Prostate gland (tissue), 2 donors: ENCODE measurements around the gene APBA2. TPM values are rescaled to one million over a fixed set of nuclear protein-coding genes. Genes with fewer than 3 reads are reported as not detected.

Source experiments
- DNase-seq: peaks from one replicate; pipeline ENCODE4 v3.0.0-alpha.2; 2019; ENCODE audit warnings: low spot score
- H3K27ac ChIP-seq, 2 donors: fragments of 200-600 bp; sonication (generic); 2 replicates each; pipeline ENCODE4 v1.5.1; 2017 to 2019
- H3K27me3 ChIP-seq: fragments of 200-600 bp; sonication (generic); replicated peaks from 2 replicates; pipeline ENCODE4 v1.5.1; 2019; ENCODE audit not compliant: insufficient read depth
- H3K36me3 ChIP-seq, 2 donors: fragments of 200-600 bp; sonication (generic); 1 replicate in 1 of 2; 2 replicates in 1 of 2; pipeline versions ENCODE4 v1.5.1 to v1.8.1; 2017 to 2019
- H3K4me1 ChIP-seq: fragments of 200-600 bp; sonication (generic); replicated peaks from 2 replicates; pipeline ENCODE4 v1.5.1; 2019
- H3K4me3 ChIP-seq, 2 donors: fragments of 200-600 bp; sonication (generic); 2 replicates each; pipeline ENCODE4 v1.5.1; 2017 to 2019
- H3K9me3 ChIP-seq: fragments of 200-600 bp; sonication (generic); 2 replicates; pipeline ENCODE4 v1.5.1; 2017
- CTCF ChIP-seq, 4 experiments: fragments of 200-600 bp in 2 of 4; fragments of 450-650 bp in 2 of 4; sonication (generic) in 2 of 4; IDR thresholded peaks; 1 replicate in 3 of 4; 2 replicates in 1 of 4; pipeline ENCODE4 v1.5.1; 2016 to 2019; ENCODE audit warnings: antibody characterized with exemption in 4 of 4, mild to moderate bottlenecking in 2 of 4, moderate library complexity in 2 of 4
- POLR2A ChIP-seq: fragments of 450-650 bp; IDR thresholded peaks from one replicate; pipeline ENCODE4 v1.6.1; 2016; ENCODE audit warnings: antibody characterized with exemption, mild to moderate bottlenecking
- POLR2AphosphoS5 ChIP-seq: sonication (generic); formaldehyde crosslinking; IDR thresholded peaks from one replicate; pipeline ENCODE4 v1.6.1; 2017; ENCODE audit warnings: antibody characterized with exemption
- WGBS: methylation state at CpG from one replicate; pipeline ENCODE4 v1.1.5; 2018; 5-methylcytosine and 5-hydroxymethylcytosine counted together
- intact Hi-C: fragments of 100-400 bp; cut with DNase I; formaldehyde crosslinking; loops from one replicate; pipeline ENCODE4 v1.14.2; 2022
- total RNA-seq, 2 donors: library from RNA; depleted of rRNA; stranded (reverse); fragments of >200 nt; gene quantifications; one replicate each; pipeline ENCODE4 v1.1.0, GENCODE V29; 2016

Gene APBA2
- total RNA-seq, 2 donors from 2014 or later = 2.6 to 25.3 TPM

GRCh38 chr15:28959326-28959725, 73.6 kb downstream of the APBA2 start:
- TF ChIP-seq POLR2AphosphoS5 (no peak), CTCF (IDR thresholded peaks at IDR 0.05) (no peak), POLR2A (no peak)
- H3K27me3 ChIP-seq = no peaks in the 10 kb centered on the region
- no peak overlapping the region for H3K27ac ChIP-seq
- H3K9me3 ChIP-seq = no peaks in the 10 kb centered on the region
- H3K4me3 ChIP-seq = no peak overlapping the region
- 93% methylated on average over 7 of the region's 7 CpGs for WGBS
- H3K4me1 ChIP-seq = no peaks in the 10 kb centered on the region
- H3K36me3 ChIP-seq = no peaks in the 10 kb centered on the region
- intact Hi-C loops = no loop called here
- DNase-seq = no peak

- H3K9me3 ChIP-seq = no peaks in the 10 kb centered on the region
- intact Hi-C loops = no loop called here
- TF ChIP-seq POLR2AphosphoS5 (no peak), POLR2A (no peak), CTCF (IDR thresholded peaks at IDR 0.05) (no peak)
- no peaks in the 10 kb centered on the region for H3K27me3 ChIP-seq
- H3K4me3 ChIP-seq = no peak overlapping the region
- no peaks in the 10 kb centered on the region for H3K36me3 ChIP-seq
- H3K27ac ChIP-seq = no peak overlapping the region
- WGBS = 89% methylated on average over 9 of the region's 9 CpGs
- H3K4me1 ChIP-seq = no peaks in the 10 kb centered on the region
- DNase-seq = no peak
These were observed 75.2 kb downstream of the APBA2 start for GRCh38 chr15:28960979-28961378.

GRCh38 chr15:28961391-28961790, 75.6 kb downstream of the APBA2 start:
- Histone ChIP-seq H3K9me3 (no peaks in the 10 kb centered on the region), H3K4me3 (no peak overlapping the region), H3K36me3 (no peaks in the 10 kb centered on the region), H3K4me1 (no peaks in the 10 kb centered on the region), H3K27me3 (no peaks in the 10 kb centered on the region), H3K27ac (no peak overlapping the region)
- no peak for TF ChIP-seq CTCF (IDR thresholded peaks at IDR 0.05)
- TF ChIP-seq POLR2AphosphoS5 = no peak
- no peak for TF ChIP-seq POLR2A
- intact Hi-C loops = no loop called here
- 95% methylated on average over 12 of the region's 12 CpGs for WGBS
- DNase-seq = no peak

GRCh38 chr15:28962851-28963710, 77.3 kb downstream of the APBA2 start:
- no peak for DNase-seq
- 96% methylated on average over 8 of the region's 8 CpGs for WGBS
- intact Hi-C loops = no loop called here
- no peak overlapping the region for H3K4me3 ChIP-seq
- no peaks in the 10 kb centered on the region for H3K4me1 ChIP-seq
- no peaks in the 10 kb centered on the region for H3K9me3 ChIP-seq
- no peak for TF ChIP-seq POLR2AphosphoS5
- no peak for TF ChIP-seq POLR2A
- TF ChIP-seq CTCF (IDR thresholded peaks at IDR 0.05) = no peak
- H3K36me3 ChIP-seq = no peaks in the 10 kb centered on the region
- H3K27me3 ChIP-seq = no peaks in the 10 kb centered on the region
- H3K27ac ChIP-seq = no peak overlapping the region

- Histone ChIP-seq H3K4me1 (no peaks in the 10 kb centered on the region), H3K27me3 (no peaks in the 10 kb centered on the region), H3K27ac (no peak overlapping the region), H3K36me3 (no peaks in the 10 kb centered on the region), H3K4me3 (no peak overlapping the region), H3K9me3 (no peaks in the 10 kb centered on the region)
- intact Hi-C loops = no loop called here
- WGBS = 94% methylated on average over 2 of the region's 2 CpGs
- TF ChIP-seq POLR2A = no peak
- no peak for TF ChIP-seq CTCF (IDR thresholded peaks at IDR 0.05)
- no peak for TF ChIP-seq POLR2AphosphoS5
- DNase-seq = no peak
These were observed 77.9 kb downstream of the APBA2 start for GRCh38 chr15:28963711-28964081.
